Right renal cortex interstitium (tissue), 3 donors: ENCODE results near the gene DNAJC22. TPM values are rescaled to one million over a fixed set of nuclear protein-coding genes. Genes with fewer than 3 reads are reported as not detected.
"Not testable (repeated sequence)": the region's sequence is repeated elsewhere in the genome, so short reads cannot be mapped to it uniquely, and the experiment has no call there.

Experiments
- DNase-seq, 3 donors: peaks; one replicate each; pipeline ENCODE4 v3.0.0-alpha.2; 2013; ENCODE audit warnings: low read depth in 3 of 3, low spot score in 2 of 3
- polyA plus RNA-seq, 3 donors: library from polyadenylated mRNA; unstranded; fragments of 120-200 nt; gene quantifications; one replicate each; pipeline ENCODE4 v1.2.1, GENCODE V29; 2013; ENCODE audit not compliant: insufficient read length in 3 of 3

Gene DNAJC22
- polyA plus RNA-seq = 10 to 100 TPM; 18.3 to 20.8 (median 19.6) TPM

DNA sequence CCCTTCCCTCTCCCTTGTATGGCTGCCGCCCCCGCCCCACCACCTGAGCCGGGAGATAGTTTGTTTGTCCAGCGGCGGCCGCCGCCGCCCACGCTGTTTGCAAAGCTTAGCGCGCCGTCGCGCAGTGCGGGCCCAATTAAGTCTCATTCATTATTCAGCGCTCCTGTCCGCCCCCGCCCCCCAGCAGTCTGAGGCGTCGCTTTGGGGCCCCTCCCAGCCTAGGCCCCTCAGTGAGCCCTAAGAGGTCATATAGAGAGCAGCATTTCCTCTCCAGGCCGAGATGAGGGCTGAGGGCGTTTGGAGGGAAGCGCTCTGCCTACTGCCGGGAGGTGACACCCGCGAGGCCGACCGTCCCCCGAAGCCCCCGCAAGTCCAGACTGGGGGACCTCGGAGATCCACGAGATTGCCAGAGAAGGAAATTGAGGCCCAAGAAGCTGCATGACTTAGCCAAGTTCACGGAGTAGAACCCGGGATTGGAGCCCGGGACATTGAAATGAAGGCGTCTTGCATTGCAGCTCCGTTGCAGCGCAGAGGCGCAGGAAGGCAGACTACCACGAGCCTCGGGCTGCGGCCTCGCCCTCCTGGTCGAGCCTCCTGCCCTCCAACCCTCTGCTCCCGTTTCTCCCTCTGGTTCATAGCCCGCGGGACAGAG, at the start of gene DNAJC22:
TSS of gene DNAJC22 (plus strand) at position 230 of the 652 bp plus-strand sequence. CDS start 1,985 bp downstream, outside the sequence.
- DNase-seq = no peak

DNA sequence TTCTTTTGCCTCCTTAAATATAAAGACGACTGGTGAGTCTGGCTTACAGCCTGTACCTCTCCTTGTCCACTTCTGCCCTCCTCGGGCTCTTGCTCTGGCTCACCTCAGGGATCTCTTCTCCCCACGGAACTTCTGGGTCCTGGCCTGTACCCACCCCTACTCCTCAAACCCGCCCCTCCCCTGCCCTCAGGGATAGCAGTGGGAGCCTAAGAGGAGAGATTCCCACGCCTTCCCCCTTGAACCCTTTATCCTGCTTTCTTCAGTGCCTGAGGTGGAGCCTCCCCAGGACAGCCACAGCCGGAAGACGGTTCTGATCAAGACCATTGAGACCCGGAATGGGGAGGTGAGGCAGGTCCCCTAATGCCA, 49.0 kb upstream of the DNAJC22 start:
- no peak for DNase-seq

DNA sequence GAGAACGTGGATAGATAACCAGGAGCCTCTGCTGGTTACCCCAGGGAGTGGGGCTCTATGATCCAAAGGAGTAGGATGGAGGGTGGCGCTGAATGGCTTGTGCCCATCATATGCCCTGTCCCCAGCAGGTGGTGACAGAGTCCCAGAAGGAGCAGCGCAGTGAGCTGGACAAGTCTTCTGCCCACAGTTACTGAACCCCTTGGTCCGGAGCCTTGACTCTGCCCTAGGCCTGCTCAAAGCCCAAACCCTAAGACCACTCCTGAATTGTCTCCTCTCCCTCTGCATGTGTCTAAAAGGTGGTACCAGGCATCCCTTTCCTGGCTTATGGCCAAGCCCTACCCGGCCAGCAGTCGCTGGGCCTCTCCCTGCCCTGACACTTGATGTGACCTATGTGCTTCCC, 48.5 kb upstream of the DNAJC22 start:
- no peak for DNase-seq

DNA sequence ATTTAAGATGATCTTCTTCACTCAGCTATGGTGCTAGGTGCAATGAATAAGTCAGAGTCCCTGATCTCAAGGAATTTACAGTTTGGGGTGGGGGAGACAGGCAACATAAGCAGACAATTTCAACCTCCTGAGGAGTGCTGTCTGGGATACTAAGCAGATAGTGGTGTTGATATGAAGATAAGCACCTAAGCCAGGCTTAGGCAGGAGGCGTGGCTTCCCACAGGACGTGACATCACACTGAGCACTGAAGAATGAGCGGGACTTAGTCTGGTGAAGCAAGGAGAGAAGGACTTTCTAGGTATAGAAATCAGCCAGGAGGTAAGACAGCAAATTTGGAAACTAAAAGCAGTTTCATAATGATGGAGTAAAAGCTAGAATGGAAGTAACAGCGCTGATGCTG, 44.9 kb upstream of the DNAJC22 start:
- DNase-seq = no peak

DNA sequence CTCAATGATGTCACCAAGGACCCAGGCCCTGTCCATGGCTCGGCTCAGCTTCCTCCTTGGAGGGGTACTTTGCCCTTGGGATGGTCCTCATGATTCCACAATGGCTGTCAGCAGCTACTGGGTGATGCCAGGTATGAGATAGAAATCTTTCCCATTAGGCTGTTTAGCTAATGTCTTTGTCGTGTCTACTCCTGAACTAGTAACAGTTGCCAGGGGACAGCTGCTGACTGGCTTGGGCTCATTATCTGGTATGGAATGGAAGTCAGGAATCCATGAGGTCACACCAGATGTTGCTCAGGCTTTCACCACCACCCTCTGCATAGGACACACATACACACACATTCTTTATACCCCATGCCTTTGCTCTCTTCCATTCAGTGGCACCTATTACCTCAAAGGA, 42.5 kb upstream of the DNAJC22 start:
- no peak for DNase-seq

DNA sequence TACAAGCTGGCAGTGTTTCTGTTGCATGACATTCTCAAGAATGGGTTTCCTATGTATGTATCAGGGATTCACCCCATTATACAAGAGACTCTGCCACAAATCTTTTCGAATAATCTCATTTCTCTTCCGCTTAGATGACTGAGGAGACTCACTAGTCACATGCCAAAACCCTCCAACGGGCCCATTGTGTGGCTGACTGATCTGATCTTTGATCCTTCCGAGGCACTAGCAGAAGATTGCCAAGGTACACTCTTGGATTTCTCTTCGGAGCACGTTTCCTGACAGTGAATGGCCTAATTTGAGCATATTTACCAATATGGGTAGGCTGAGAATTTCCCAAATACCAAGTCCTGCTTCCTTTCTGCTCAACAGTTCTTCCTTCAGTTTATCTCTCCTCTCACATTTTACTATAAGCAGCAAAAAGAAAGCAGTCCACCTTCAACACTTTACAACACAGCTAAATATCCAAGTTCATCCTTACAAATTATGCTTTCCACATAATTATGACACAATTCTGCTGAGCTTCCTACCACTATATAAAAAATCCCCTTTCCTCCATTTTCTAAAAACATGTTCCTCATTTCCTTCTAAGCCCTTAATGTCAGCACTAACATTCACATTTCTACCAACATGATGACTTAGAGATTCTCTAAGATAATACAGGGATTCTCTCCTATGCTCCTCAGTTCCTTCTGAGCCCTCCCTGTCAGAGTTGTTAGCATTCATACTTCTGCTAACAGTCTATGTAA, 40.8 kb upstream of the DNAJC22 start:
- no peak for DNase-seq

DNA sequence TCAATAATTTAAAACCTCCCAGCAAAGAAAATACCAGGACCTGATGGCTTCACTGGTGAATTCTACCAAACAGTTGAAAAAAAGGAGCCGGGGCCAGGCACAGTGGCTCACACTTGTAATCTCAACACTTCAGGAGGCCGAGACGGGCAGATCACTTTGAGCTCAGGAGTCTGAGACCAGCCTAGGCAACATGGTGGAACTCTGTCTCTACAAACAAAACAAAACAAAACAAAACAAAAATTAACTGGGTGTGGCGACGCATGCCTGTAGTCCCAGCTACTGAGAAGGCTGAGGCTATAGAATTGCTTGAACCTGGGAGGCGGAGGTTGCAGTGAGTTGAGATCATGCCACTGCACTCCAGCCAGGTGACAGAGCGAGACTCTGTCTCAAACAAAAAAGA, 37.3 kb upstream of the DNAJC22 start:
- DNase-seq = no peak

DNA sequence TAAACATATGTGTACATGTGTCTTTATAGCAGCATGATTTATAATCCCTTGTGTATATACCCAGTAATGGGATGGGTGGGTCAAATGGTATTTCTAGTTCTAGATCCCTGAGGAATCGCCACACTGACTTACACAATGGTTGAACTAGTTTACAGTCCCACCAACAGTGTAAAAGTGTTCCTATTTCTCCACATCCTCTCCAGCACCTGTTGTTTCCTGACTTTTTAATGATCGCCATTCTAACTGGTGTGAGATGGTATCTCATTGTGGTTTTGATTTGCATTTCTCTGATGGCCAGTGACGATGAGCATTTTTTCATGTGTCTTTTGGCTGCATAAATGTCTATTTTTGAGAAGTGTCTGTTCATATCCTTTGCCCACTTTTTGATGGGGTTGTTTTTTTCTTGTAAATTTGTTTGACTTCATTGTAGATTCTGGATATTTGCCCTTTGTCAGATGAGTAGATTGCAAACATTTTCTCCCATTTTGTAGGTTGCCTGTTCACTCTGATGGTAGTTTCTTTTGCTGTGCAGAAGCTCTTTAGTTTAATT, 36.2 kb upstream of the DNAJC22 start:
- not testable (repeated sequence) for DNase-seq

DNA sequence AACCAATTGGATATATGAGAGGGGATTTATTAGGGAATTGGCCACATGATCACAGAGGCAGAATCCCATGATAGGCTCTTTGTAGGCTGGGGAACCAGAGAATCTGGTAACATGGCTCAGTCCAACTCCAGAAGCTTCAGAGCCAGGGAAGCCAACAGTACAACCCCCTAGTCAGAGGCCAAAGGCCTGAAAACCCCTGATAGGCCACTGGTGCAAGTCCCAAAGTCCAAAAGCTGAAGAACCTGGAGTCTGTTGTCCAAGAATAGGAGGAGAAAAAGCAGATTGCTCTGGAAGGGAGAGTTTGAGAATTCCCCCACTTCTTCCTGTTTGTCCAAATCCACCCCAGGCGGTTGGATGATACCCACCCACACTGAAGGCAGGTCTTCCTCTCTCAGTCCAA, 31.9 kb upstream of the DNAJC22 start:
- no peak for DNase-seq

DNA sequence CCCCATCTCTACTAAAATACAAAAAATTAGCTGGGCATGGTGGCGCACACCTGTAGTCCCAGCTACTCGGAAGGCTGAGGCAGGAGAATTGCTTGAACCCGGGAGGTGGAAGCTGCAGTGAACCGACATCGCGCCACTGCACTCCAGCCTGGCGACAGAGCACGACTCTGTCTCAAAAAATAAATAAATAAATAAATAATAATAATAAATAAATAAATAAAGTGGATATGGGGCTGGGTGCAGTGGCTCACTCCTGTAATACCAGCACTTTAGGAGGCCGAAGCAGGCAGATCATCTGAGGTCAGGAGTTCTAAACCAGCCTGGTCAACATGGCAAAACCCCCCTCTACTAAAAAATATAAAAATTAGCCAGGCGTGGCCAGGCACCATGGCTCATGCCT, 29.6 kb upstream of the DNAJC22 start:
- not testable (repeated sequence) for DNase-seq

DNA sequence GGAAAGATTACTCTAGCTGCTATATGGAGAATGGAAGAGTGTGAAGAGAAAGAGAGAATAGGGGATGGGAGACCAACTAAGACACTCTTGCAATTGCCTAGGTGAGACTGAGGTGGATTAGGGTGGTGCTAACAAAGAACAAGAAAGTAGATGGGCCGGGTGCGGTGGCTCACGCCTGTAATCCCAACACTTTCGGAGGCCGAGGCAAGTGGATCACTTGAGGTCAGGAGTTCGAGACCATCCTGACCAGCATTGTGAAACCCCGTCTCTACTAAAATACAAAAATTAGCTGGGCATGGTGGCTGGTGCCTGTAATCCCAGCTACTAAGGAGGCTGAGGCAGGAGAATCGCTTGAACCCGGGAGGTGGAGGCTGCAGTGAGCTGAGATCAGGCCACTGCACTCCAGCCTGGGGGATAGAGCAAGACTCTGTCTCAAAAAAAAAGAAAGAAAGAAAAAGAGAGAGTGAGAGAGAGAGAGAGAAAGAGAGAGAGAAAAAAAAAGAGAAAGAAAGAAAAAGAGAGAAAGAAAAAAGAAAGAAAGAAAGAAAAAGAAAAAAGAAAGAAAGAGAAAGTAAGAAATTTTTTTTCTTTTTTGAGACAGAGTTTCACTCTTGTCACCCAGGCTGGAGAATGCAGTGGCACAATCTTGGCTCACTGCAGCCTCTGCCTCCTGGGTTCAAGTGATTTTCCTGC, 26.1 kb upstream of the DNAJC22 start:
- not testable (repeated sequence) for DNase-seq

DNA sequence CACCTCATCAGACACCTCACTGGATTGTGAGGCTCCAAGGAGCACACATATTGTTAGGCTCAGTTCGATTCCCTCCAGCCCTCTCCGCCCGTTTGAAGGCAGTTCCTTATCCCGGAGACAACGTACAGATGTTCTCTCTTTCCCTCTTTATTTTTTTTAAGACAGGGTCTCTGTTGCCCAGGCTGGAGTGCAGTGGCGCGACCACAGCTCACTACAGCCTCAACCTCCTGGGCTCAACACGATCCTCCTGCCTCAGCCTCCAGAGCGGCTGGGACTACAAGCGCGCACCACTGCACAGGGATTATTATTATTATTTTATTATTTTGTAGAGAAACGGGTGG, 24.4 kb upstream of the DNAJC22 start:
- DNase-seq = no peak

DNA sequence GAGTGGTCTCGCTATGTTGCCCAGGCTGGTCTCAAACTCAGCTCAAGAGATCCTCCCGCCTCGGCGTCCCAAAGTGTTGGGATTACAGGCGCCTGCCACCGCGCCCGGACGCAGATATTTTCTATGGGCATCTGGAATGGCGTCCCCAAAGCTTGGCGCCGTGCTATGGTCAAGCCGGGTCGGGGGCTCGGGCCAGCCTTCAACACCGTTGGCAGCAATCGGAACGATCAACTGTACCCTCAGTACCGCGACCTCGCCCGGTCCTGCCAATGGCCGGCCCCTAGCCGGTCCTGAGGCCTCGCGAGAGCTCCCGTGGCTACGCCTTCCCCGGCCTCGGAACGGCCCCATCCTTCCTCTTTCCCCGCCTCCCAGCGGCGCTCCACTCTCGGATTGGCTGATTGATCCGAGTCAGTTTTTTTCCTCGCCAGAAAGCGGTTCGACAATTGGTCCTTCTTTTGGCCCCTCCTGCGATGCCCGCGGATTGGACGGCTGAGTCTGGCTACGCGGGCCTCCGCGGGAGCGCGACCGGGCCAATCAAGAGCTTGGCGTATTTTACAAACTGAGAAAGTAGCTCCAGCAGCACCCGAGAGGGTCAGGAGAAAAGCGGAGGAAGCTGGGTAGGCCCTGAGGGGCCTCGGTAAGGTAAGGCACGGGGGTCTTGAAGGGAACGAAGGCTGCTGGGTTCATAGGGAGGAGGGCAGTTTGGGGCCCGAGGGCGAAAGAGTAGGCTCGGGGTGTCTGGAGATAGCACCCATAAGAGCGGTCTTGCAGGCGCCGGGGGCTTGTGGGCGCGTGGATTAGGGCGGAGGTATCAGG, 23.8 kb upstream of the DNAJC22 start, which contains the start of gene TROAP:
TSS of gene TROAP (plus strand) at position 548 of the 816 bp plus-strand sequence. CDS start 354 bp downstream, outside the sequence.
- peak; percentile 96 to 99 (median 97) for DNase-seq

DNA sequence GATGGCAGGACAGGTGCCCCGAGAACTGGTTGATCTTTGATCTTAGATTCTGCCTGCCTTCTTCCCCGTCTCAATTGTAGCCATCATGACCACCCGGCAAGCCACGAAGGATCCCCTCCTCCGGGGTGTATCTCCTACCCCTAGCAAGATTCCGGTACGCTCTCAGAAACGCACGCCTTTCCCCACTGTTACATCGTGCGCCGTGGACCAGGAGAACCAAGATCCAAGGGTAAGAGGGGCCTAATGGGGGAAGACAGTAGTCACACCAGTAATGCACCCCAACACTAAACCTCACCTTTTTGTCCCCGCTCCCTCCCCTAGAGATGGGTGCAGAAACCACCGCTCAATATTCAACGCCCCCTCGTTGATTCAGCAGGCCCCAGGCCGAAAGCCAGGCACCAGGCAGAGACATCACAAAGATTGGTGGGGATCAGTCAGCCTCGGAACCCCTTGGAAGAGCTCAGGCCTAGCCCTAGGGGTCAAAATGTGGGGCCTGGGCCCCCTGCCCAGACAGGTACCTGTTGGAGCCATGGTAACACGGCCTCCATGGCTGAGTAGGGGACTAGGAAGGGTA, 23.1 kb upstream of the DNAJC22 start:
- no peak for DNase-seq

DNA sequence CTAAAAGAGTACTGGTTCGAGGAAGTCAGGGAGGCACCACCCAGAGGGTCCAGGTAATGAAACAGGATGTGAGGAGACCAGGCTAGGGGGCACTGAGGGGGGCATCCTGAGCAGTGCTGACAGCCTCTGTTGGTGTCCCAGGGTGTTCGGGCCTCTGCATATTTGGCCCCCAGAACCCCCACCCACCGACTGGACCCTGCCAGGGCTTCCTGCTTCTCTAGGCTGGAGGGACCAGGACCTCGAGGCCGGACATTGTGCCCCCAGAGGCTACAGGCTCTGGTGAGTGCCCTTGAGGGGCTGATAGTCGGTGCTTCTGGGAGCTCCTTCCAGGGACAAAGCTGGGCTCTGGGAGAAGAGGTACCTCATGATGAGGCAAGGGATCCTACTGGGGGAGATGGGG, 21.1 kb upstream of the DNAJC22 start:
- DNase-seq = no peak

DNA sequence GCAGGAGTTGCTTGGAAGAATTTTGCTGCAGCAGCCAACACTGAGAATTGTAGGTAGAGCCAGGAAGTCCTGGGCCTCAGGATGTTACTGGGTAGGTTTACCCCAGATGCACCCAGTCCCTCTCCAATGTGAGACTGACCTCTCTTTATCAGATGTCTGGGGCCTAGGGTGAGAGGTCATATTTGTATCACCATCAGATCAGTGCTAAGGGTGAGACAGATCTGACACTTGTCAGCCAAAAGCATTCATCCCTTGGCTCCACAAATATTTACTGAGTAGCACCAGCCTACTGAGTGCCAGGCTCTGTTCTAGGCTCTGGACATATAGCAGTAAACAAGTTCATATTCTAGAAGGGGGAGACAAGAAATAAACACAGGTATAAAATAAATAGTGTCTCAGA, 19.3 kb upstream of the DNAJC22 start:
- no peak for DNase-seq

DNA sequence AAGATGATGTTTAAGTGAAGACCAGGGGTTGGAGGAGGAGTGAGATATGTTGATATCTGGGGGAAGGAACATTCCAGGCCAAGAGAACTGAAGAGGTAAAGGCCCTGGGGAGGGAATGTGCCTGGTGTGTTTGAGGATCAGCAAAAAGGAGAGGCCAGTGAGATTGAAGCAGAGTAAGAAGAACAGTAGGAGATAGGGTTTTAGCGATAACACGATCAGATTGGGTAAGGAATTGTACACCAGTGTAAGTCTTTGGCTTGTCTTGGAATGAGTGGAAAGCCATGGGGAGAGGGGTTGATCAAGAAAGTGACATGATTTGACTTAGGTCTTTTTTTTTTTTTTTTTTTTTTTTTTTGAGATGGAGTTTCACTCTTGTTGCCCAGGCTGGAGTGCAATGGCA, 18.8 kb upstream of the DNAJC22 start:
- DNase-seq = no peak

DNA sequence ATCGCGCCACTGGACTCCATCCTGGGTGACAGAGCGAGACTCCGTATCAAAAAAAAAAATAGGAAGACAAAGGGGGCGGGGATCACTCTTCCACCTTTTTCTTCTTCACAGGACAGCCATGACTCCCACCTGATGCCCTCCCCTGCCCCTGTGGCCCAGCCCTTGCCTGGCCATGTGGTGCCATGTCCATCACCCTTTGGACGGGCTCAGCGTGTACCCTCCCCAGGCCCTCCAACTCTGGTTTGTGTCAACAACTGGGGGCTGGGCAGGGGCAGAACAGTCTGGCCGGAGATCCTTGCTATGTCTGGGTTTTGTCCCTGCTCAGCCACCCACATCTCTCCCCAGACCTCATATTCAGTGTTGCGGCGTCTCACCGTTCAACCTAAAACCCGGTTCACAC, 17.9 kb upstream of the DNAJC22 start:
- no peak for DNase-seq

DNA sequence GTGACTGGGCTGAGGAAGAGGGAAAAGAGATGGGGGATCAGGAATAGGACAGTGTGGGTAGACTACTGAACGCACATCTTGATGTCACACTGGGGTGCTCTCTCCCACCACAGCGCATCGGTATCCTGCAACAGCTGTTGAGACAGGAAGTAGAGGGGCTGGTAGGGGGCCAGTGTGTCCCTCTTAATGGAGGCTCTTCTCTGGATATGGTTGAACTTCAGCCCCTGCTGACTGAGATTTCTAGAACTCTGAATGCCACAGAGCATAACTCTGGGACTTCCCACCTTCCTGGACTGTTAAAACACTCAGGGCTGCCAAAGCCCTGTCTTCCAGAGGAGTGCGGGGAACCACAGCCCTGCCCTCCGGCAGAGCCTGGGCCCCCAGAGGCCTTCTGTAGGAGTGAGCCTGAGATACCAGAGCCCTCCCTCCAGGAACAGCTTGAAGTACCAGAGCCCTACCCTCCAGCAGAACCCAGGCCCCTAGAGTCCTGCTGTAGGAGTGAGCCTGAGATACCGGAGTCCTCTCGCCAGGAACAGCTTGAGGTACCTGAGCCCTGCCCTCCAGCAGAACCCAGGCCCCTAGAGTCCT, 16.6 kb upstream of the DNAJC22 start:
- DNase-seq = no peak
